GM18508 (cell line): ENCODE results near the gene NR2C1.

Experiments used
- ATAC-seq: cut with Tn5 transposase; IDR thresholded peaks from one replicate; pipeline ENCODE4 v1.9.1; 2021; ENCODE audit warnings: moderate number of reproducible peaks; ENCODE audit not compliant: insufficient read depth, unreplicated experiment

The NR2C1 gene

DNA sequence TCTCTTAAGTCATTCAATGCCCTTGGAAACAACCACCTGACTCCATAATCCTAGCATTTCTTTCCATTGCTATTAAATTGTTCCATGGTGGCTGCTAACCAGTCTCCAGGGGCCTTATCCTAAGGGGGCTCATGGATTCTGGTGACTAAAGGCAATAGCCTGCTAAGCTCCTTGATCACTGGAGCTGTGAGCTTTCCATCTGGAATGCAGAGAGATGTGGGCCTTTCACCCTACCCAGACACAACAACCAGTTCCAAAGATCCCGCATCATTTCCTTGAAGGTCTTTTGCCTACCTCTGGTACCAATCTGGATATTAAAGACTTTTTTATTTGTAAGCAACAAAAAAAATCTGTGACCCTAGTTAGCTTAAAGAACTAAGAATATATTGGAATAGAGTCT lies 102.9 kb downstream of the NR2C1 start:
- no peak for ATAC-seq
